Measurements from ENCODE around the gene FBXO31. TPM values are rescaled to one million over a fixed set of nuclear protein-coding genes. Genes with fewer than 3 reads are reported as not detected.
A peak's percentile ranks its signal among the peaks of the same experiment; 100 is the strongest.

Gene FBXO31
- total RNA-seq, 1 experiment from 2014 or later: 18.8 TPM

DNA sequence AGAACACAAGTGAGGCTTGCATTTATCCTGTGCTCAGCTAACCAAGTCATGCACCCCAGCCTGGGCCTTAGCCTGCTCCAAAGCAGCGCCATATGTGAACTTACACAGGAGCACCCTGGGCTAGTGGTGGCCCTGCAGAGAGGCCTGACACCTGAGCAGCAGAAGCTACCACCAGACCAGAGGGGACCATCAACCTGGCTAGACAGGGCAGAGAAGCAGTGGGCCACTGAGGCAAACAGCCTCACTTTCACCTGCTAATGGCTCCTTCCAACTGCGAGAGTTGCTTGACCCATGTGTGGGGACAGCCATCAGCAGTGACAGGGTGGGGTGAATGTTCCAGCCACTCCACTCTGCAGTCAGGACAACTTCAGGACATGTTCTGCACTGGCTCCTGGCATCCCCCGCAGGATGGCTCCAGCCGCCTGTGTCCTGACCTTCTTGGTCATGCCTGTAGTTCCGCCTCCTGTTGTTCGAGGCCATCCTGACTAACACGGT is 63.5 kb downstream of the FBXO31 start:
- H3K79me2 ChIP-seq (ENCODE audit: low read depth): peaks cover 18% of the 10 kb centered on the region
- intact Hi-C loops (cut with micrococcal nuclease; ENCODE audit: unreplicated experiment): loop anchor here (5.0 kb wide), 2 partner anchors 62 to 317 kb away; partner anchors contain the start of gene FBXO31
- H3K27me3 ChIP-seq (ENCODE audit: insufficient read depth, low read depth): no peaks in the 10 kb centered on the region
- H3K9me3 ChIP-seq (ENCODE audit: insufficient read depth, low read depth): no peaks in the 10 kb centered on the region
- TF ChIP-seq EZH2 (IDR thresholded peaks at IDR 0.05; ENCODE audit: low read depth): no peak
- TF ChIP-seq, protein P1, sequence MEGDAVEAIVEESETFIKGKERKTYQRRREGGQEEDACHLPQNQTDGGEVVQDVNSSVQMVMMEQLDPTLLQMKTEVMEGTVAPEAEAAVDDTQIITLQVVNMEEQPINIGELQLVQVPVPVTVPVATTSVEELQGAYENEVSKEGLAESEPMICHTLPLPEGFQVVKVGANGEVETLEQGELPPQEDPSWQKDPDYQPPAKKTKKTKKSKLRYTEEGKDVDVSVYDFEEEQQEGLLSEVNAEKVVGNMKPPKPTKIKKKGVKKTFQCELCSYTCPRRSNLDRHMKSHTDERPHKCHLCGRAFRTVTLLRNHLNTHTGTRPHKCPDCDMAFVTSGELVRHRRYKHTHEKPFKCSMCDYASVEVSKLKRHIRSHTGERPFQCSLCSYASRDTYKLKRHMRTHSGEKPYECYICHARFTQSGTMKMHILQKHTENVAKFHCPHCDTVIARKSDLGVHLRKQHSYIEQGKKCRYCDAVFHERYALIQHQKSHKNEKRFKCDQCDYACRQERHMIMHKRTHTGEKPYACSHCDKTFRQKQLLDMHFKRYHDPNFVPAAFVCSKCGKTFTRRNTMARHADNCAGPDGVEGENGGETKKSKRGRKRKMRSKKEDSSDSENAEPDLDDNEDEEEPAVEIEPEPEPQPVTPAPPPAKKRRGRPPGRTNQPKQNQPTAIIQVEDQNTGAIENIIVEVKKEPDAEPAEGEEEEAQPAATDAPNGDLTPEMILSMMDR (conservative IDR thresholded peaks at IDR 0.05): no peak
- peaks cover 14% of the 10 kb centered on the region; the same call in 1 of the 2 replicates for H3F3A ChIP-seq (ENCODE audit: insufficient read depth, low read depth)
- no peaks in the 10 kb centered on the region for H3K9me2 ChIP-seq (ENCODE audit: insufficient read depth)
- peaks cover 3% of the 10 kb centered on the region; the same call in 1 of the 2 replicates for H4K20me1 ChIP-seq (ENCODE audit: insufficient read depth)
- no peaks in the 10 kb centered on the region for H3K36me3 ChIP-seq (ENCODE audit: low read depth)
- no peak overlapping the region for H3K4me3 ChIP-seq
- H3K4me2 ChIP-seq: no peak overlapping the region
- H3K4me1 ChIP-seq (replicated peaks; ENCODE audit: insufficient read depth): peaks cover 6% of the 10 kb centered on the region; the same call in 1 of the 2 replicates
- no peak overlapping the region for H3K27ac ChIP-seq
- POLR2A ChIA-PET (ENCODE audit: unreplicated experiment): no interaction called here
- CTCF ChIA-PET: no interaction called here
- H2AFZ ChIP-seq: no peak overlapping the region
- no peak for DNase-seq
- no TSS peak for BruUV-seq (replicated peaks)

DNA sequence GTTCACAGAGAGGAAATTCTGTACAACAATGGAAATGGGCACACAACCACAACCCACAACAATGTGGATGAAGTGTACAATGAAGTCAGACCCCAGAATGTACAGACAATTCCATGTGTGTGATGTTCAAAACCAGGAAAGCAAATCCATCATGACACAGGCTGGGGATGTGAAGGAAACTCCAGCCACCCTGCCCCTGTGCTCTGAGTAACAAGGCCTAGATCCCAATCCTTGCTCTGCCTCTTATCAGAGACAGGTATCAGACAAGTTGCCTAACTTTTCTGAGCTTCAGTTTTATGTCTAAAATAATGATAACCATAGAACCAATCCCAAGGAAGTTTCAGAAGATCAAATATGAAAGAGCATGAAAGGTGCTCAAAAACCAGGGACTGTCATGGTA is 64.6 kb downstream of the FBXO31 start:
- ChIA-PET POLR2A (ENCODE audit: unreplicated experiment) (no interaction called here), CTCF (interaction anchor here (0.6 kb wide), 1 partner anchor 66 kb away, joined by 5 read pairs; no protein-coding TSS in a partner anchor)
- no peak for TF ChIP-seq EZH2 (IDR thresholded peaks at IDR 0.05; ENCODE audit: low read depth)
- TF ChIP-seq, protein P1 (conservative IDR thresholded peaks at IDR 0.05): no peak
- Histone ChIP-seq H4K20me1 (ENCODE audit: insufficient read depth) (no peaks in the 10 kb centered on the region), H2AFZ (no peak overlapping the region), H3K4me3 (no peak overlapping the region), H3K36me3 (ENCODE audit: low read depth) (no peaks in the 10 kb centered on the region), H3K27me3 (ENCODE audit: insufficient read depth, low read depth) (no peaks in the 10 kb centered on the region), H3K4me2 (peak overlapping the region; percentile 94), H3K9me2 (ENCODE audit: insufficient read depth) (no peaks in the 10 kb centered on the region), H3K27ac (no peak overlapping the region), H3F3A (ENCODE audit: insufficient read depth, low read depth) (peaks cover 14% of the 10 kb centered on the region; the same call in 1 of the 2 replicates), H3K4me1 (replicated peaks; ENCODE audit: insufficient read depth) (peaks cover 6% of the 10 kb centered on the region; the same call in 1 of the 2 replicates), H3K79me2 (ENCODE audit: low read depth) (peaks cover 18% of the 10 kb centered on the region), H3K9me3 (ENCODE audit: insufficient read depth, low read depth) (no peaks in the 10 kb centered on the region)
- DNase-seq: no peak
- no TSS peak for BruUV-seq (replicated peaks)
- intact Hi-C loops (cut with micrococcal nuclease; ENCODE audit: unreplicated experiment): loop anchor here (5.0 kb wide), 2 partner anchors 63 to 318 kb away; partner anchors contain the start of gene FBXO31

DNA sequence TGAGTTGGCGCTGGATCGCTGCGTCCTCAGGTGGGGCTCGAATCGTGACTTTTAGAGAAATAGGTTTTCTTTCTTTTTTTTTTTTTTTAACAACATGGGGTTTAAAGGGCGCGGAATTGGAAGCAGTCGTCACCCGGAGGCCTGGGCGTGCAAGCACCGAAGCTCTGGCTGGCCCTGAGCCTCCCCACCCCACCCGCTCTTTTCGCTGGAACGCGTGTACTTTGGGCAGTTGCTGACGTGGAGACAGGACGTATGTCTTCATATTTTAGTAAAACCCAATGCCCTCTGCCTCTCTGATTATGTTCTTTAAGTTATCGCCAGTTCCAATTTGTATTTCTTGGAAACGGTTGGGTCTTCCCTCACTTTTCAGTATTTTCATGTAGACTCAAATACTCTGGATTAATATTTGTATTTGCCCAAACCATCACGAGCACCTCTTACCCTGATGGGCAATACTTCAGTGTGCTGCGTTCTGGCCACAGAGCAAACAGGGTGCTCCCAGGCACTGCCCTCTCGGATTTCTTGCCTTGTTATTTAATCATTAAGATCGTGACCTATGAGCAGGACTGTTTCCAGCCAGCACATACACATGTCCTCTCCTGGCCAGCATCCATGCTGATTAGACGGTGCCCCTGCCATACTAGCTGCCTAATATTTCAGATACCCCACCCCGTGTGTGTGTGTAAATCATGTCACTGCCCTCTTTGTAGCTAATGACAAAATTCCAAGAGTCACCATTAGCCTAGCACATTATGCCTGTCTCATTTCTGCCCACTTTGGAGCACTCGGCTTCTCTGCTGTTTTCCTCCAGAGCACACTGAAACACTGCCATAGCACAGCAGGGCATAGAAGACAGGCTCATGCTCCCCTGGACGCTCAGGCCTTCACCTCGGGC is 65.6 kb downstream of the FBXO31 start:
- peaks cover 6% of the 10 kb centered on the region; the same call in 1 of the 2 replicates for H3K4me1 ChIP-seq (replicated peaks; ENCODE audit: insufficient read depth)
- peaks cover 14% of the 10 kb centered on the region; the same call in 1 of the 2 replicates for H3F3A ChIP-seq (ENCODE audit: insufficient read depth, low read depth)
- intact Hi-C loops (cut with micrococcal nuclease; ENCODE audit: unreplicated experiment): loop anchor here (5.0 kb wide), 2 partner anchors 64 to 319 kb away; partner anchors contain the start of gene FBXO31
- no peaks in the 10 kb centered on the region for H4K20me1 ChIP-seq (ENCODE audit: insufficient read depth)
- BruUV-seq (replicated peaks): TSS peak; percentile 69
- TF ChIP-seq, protein P1 (conservative IDR thresholded peaks at IDR 0.05): no peak
- no peak for TF ChIP-seq EZH2 (IDR thresholded peaks at IDR 0.05; ENCODE audit: low read depth)
- peak overlapping the region; percentile 94 for H3K4me2 ChIP-seq
- peak overlapping the region; percentile 86 for H3K27ac ChIP-seq
- POLR2A ChIA-PET (ENCODE audit: unreplicated experiment): interaction anchor here (0.6 to 1.0 kb wide), 5 partner anchors 65 to 767 kb away, joined by 3 to 6 read pairs (median 4); partner anchors contain the start of gene FBXO31
- no peaks in the 10 kb centered on the region for H3K36me3 ChIP-seq (ENCODE audit: low read depth)
- no peaks in the 10 kb centered on the region for H3K9me2 ChIP-seq (ENCODE audit: insufficient read depth)
- no peaks in the 10 kb centered on the region for H3K27me3 ChIP-seq (ENCODE audit: insufficient read depth, low read depth)
- peak overlapping the region; percentile 99 for H3K4me3 ChIP-seq
- no peaks in the 10 kb centered on the region for H3K9me3 ChIP-seq (ENCODE audit: insufficient read depth, low read depth)
- no peak for DNase-seq
- H2AFZ ChIP-seq: peak overlapping the region; percentile 98
- H3K79me2 ChIP-seq (ENCODE audit: low read depth): peaks cover 18% of the 10 kb centered on the region
- CTCF ChIA-PET: interaction anchor here (0.6 kb wide), 2 partner anchors 67 to 801 kb away, joined by 5 read pairs; no protein-coding TSS in a partner anchor

Data from PC-9 (cell line).